HepG2 (cell line): Measurements from ENCODE around the gene SDCCAG8. TPM values are rescaled to one million over a fixed set of nuclear protein-coding genes. Genes with fewer than 3 reads are reported as not detected.

Experiments used
- ATAC-seq: fragments of 200-7000 bp; cut with Tn5 transposase; 3 replicates; pipeline ENCODE4 v1.9.1; 2020; ENCODE audit warnings: mild to moderate bottlenecking, moderate library complexity
- BruUV-seq: library from RNA; stranded (reverse); fragments of 400-500 nt; replicated peaks from 2 replicates; lab custom pipeline; 2021; lab: Mats Ljungman, UMichigan
- CTCF ChIA-PET: fragments of 300-600 bp; formaldehyde crosslinking; extraction: SDS; loops from one replicate; lab custom pipeline; 2021; ENCODE audit warnings: low total read pairs, inconsistent platforms, low intra/inter-chr PET ratio; lab: Yijun Ruan, JAX
- POLR2A ChIA-PET: fragments of 350-600 bp; sonication (Branson Sonifier 250); formaldehyde crosslinking; loops from one replicate; lab custom pipeline; 2020; ENCODE audit warnings: antibody characterized with exemption, inconsistent platforms; lab: Yijun Ruan, JAX
- DNase-seq: peaks from one replicate; pipeline ENCODE4 v3.0.0-alpha.2; 2015; ENCODE audit warnings: low spot score
- FAIRE-seq: peaks from 3 replicates; lab custom pipeline; 2011; peaks lifted over from hg19 to GRCh38; lab: Jason Lieb, UNC
- H2AFZ ChIP-seq: one replicate; pipeline ENCODE4 v1.6.1; 2011; ENCODE audit warnings: low read length, inconsistent platforms
- H3K27ac ChIP-seq: fragments of 300-600 bp; 3 replicates; pipeline ENCODE4 v1.8.0; 2011; ENCODE audit warnings: mixed run types, mild to moderate bottlenecking, mixed read lengths, low read length, inconsistent platforms; ENCODE audit not compliant: insufficient read depth; ENCODE audit errors: extremely low read length
- H3K27me3 ChIP-seq, 2 experiments: fragments of 200-600 bp in 1 of 2; 2 replicates in 1 of 2; 3 replicates in 1 of 2; pipeline versions ENCODE4 v1.6.0 to v1.8.0; 2011; ENCODE audit warnings: low read length in 2 of 2, mild to moderate bottlenecking in 2 of 2, moderate library complexity in 2 of 2, inconsistent platforms in 1 of 2; ENCODE audit not compliant: insufficient read depth in 2 of 2, control insufficient read depth in 1 of 2
- H3K36me3 ChIP-seq, 2 experiments: fragments of 200-600 bp in 1 of 2; replicated peaks in 1 of 2; 2 replicates in 1 of 2; 3 replicates in 1 of 2; pipeline versions ENCODE4 v1.5.1 to v1.8.0; 2011; ENCODE audit warnings: low read length in 2 of 2, inconsistent platforms in 1 of 2; ENCODE audit not compliant: insufficient read depth in 2 of 2, control insufficient read depth in 1 of 2
- H3K4me1 ChIP-seq: 2 replicates; pipeline ENCODE4 v1.5.1; 2012; ENCODE audit warnings: low read length, inconsistent platforms; ENCODE audit not compliant: insufficient read depth
- H3K4me2 ChIP-seq: 2 replicates; pipeline ENCODE4 v1.6.0; 2011; ENCODE audit warnings: low read depth, low read length, inconsistent platforms
- H3K4me3 ChIP-seq, 3 experiments: fragments of 200-600 bp in 1 of 3; sonication (generic), shearing (Covaris generic) in 1 of 3; replicated peaks in 1 of 3; 2 replicates each; pipeline ENCODE4 v1.5.1; 2011 to 2016; ENCODE audit warnings: low read length in 3 of 3, inconsistent platforms in 2 of 3, low read depth in 2 of 3, mild to moderate bottlenecking in 2 of 3, control low read depth in 1 of 3, mixed read lengths in 1 of 3; ENCODE audit not compliant: insufficient read depth in 1 of 3
- H3K79me2 ChIP-seq: one replicate; pipeline ENCODE4 v1.6.1; 2011; ENCODE audit warnings: low read length, inconsistent platforms; ENCODE audit not compliant: insufficient read depth
- H3K9ac ChIP-seq: 2 replicates; pipeline ENCODE4 v1.6.0; 2011; ENCODE audit warnings: mild to moderate bottlenecking, low read depth, low read length, inconsistent platforms; ENCODE audit not compliant: insufficient read depth
- H3K9me3 ChIP-seq: 2 replicates; pipeline ENCODE4 v1.5.1; 2012; ENCODE audit warnings: mild to moderate bottlenecking, low read length
- H4K20me1 ChIP-seq: 2 replicates; pipeline ENCODE4 v1.6.0; 2011; ENCODE audit warnings: inconsistent platforms, mild to moderate bottlenecking, low read length, moderate library complexity; ENCODE audit not compliant: insufficient read depth
- HMGXB4 ChIP-seq, 2 experiments: sonication (generic) in 1 of 2; formaldehyde crosslinking in 1 of 2; IDR thresholded peaks; 2 replicates each; pipeline versions ENCODE4 v1.4.0 to v1.6.1; 2018 to 2020; ENCODE audit warnings: missing genetic modification reagents in 2 of 2, borderline replicate concordance in 1 of 2, low read depth in 1 of 2, mild to moderate bottlenecking in 1 of 2, missing biosample characterization in 1 of 2
- RBAK ChIP-seq: sonication (generic); formaldehyde crosslinking; IDR thresholded peaks from 2 replicates; pipeline ENCODE4 v1.5.1; 2020; ENCODE audit warnings: mild to moderate bottlenecking, missing genetic modification reagents
- TAF15 ChIP-seq: fragments of 200-400 bp; formaldehyde crosslinking; IDR thresholded peaks from one replicate; pipeline ENCODE4 v1.6.1; 2018; ENCODE audit warnings: mild to moderate bottlenecking, low read depth, low read length; ENCODE audit not compliant: poor library complexity, severe bottlenecking
- U2AF2 ChIP-seq: fragments of 200-400 bp; formaldehyde crosslinking; IDR thresholded peaks from 2 replicates; pipeline ENCODE4 v1.6.1; 2017; ENCODE audit warnings: low read depth, mild to moderate bottlenecking, low read length
- ZNF260 ChIP-seq: sonication (generic); formaldehyde crosslinking; IDR thresholded peaks from 2 replicates; pipeline ENCODE4 v1.4.0; 2020; ENCODE audit warnings: missing genetic modification reagents, low read depth, mild to moderate bottlenecking, borderline replicate concordance
- ZNF563 ChIP-seq: sonication (generic); formaldehyde crosslinking; IDR thresholded peaks from 2 replicates; pipeline ENCODE4 v1.8.0; 2022; ENCODE audit warnings: mild to moderate bottlenecking, moderate library complexity, missing genetic modification reagents
- WGBS: methylation state at CpG from one replicate; pipeline ENCODE4 v1.1.6; 2017; ENCODE audit warnings: low lambda C conversion rate; 5-methylcytosine and 5-hydroxymethylcytosine counted together
- in situ Hi-C: cut with HindIII; loops from 2 replicates; pipeline ENCODE4 v1.10.0; 2017; ENCODE audit warnings: low pct_unique_long_range_greater_than_20kb; ENCODE audit not compliant: extremely low pct_ligation_motif_present
- intact Hi-C: fragments of 100-400 bp; cut with micrococcal nuclease; formaldehyde crosslinking; loops from one replicate; pipeline ENCODE4 v1.10.0; 2022; ENCODE audit not compliant: unreplicated experiment
- polyA plus RNA-seq, 8 experiments: library from polyadenylated mRNA; depleted of rRNA in 3 of 8; stranded (reverse) in 7 of 8; unstranded in 1 of 8; fragments of >200 nt; fragmentation: Illumina TruSeq in 4 of 8; extraction: Trizol in 4 of 8; gene quantifications; 2 replicates each; pipeline versions ENCODE4 v1.2.1 to v1.2.3, GENCODE V29; 2011 to 2016; ENCODE audit warnings: low read depth in 4 of 8, missing spikeins in 1 of 8, mixed read lengths in 1 of 8; ENCODE audit not compliant: insufficient read depth in 1 of 8
- total RNA-seq, 5 experiments: library from RNA; depleted of rRNA; stranded (reverse); fragments of >200 nt; fragmentation: Illumina TruSeq; extraction: Trizol; gene quantifications; 2 replicates each; pipeline ENCODE4 v1.2.3, GENCODE V29; 2016; ENCODE audit warnings: low read depth in 1 of 5

The SDCCAG8 gene
- total and polyA plus RNA-seq, 2 of the 13 experiments (the other 11 are each of a cell fraction or from before 2014, with no cell fraction given), result 9.5 to 13.4 TPM

GRCh38 chr1:243497939-243498681, 242.3 kb downstream of the SDCCAG8 start:
- H2AFZ ChIP-seq, result no peak overlapping the region
- no peaks in the 10 kb centered on the region for H3K79me2 ChIP-seq
- H3K9ac ChIP-seq, result no peak overlapping the region
- CTCF ChIA-PET, result no interaction called here
- no peaks in the 10 kb centered on the region for H3K27me3 ChIP-seq
- H3K4me2 ChIP-seq, result no peak overlapping the region
- no peak for DNase-seq
- H3K9me3 ChIP-seq, result no peaks in the 10 kb centered on the region
- no peak overlapping the region for H3K4me3 ChIP-seq
- no peak for ATAC-seq
- no peak overlapping the region for H3K27ac ChIP-seq
- BruUV-seq, result no TSS peak
- no peaks in the 10 kb centered on the region for H3K4me1 ChIP-seq
- POLR2A ChIA-PET, result no interaction called here
- 93% methylated on average over 3 of the region's 10 CpGs for WGBS
- no peaks in the 10 kb centered on the region for H4K20me1 ChIP-seq
- no peak for TF ChIP-seq ZNF260 (CRISPR knock-in tag)
- TF ChIP-seq TAF15, result no peak
- TF ChIP-seq ZNF563, result no peak
- no peak for TF ChIP-seq U2AF2
- in situ Hi-C loops (no loop called here), intact Hi-C loops (no loop called here)
- no peak for FAIRE-seq
- H3K36me3 ChIP-seq, result no peaks in the 10 kb centered on the region

- no peak overlapping the region for H3K4me2 ChIP-seq
- H3K4me1 ChIP-seq, result no peaks in the 10 kb centered on the region
- POLR2A ChIA-PET, result no interaction called here
- H3K27me3 ChIP-seq, result no peaks in the 10 kb centered on the region
- H3K9ac ChIP-seq, result no peak overlapping the region
- ATAC-seq (no peak), DNase-seq (no peak), FAIRE-seq (no peak)
- H3K27ac ChIP-seq, result no peak overlapping the region
- no peaks in the 10 kb centered on the region for H3K9me3 ChIP-seq
- intact Hi-C loops (no loop called here), in situ Hi-C loops (no loop called here)
- CTCF ChIA-PET, result no interaction called here
- no TSS peak for BruUV-seq
- WGBS, result 84% methylated on average over 4 of the region's 4 CpGs
- no peak overlapping the region for H3K4me3 ChIP-seq
- no peaks in the 10 kb centered on the region for H3K79me2 ChIP-seq
- no peaks in the 10 kb centered on the region for H4K20me1 ChIP-seq
- TF ChIP-seq HMGXB4 (CRISPR knock-in tag; IDR thresholded peaks at IDR 0.05; ENCODE audit: borderline replicate concordance in 1 of 2, low read depth in 1 of 2) (no peak), RBAK (CRISPR knock-in tag) (no peak)
- TF ChIP-seq, all 625 proteins: peak for 0
- H2AFZ ChIP-seq, result no peak overlapping the region
- no peaks in the 10 kb centered on the region for H3K36me3 ChIP-seq
Measured at GRCh38 chr1:243499248-243499647, 243.4 kb downstream of the SDCCAG8 start.
